GM12878 (cell line): Measurements from ENCODE around the gene BRCA2. TPM values are rescaled to one million over a fixed set of nuclear protein-coding genes. Genes with fewer than 3 reads are reported as not detected.

Experiments used
- ATAC-seq: fragments of 200-7000 bp; cut with Tn5 transposase; 3 replicates; pipeline ENCODE4 v1.9.1; 2020; ENCODE audit warnings: mild to moderate bottlenecking, moderate library complexity
- BruUV-seq: library from RNA; stranded (reverse); fragments of 400-500 nt; replicated peaks from 2 replicates; lab custom pipeline; 2021; lab: Mats Ljungman, UMichigan
- CTCF ChIA-PET: fragments of 300-600 bp; sonication (Branson Sonifier 250); formaldehyde crosslinking; extraction: SDS; loops from one replicate; lab custom pipeline; 2021; ENCODE audit warnings: inconsistent platforms; lab: Yijun Ruan, JAX
- POLR2A ChIA-PET: fragments of 350-600 bp; formaldehyde crosslinking; extraction: SDS; loops from one replicate; lab custom pipeline; 2021; ENCODE audit warnings: inconsistent platforms; lab: Charles Lee
- RAD21 ChIA-PET: fragments of 300-600 bp; sonication (Branson Sonifier 250); formaldehyde crosslinking; loops from one replicate; lab custom pipeline; 2023; ENCODE audit warnings: antibody characterized with exemption; ENCODE audit not compliant: unreplicated experiment; lab: Charles Lee
- SMC1A ChIA-PET: fragments of 300-600 bp; sonication (Branson Sonifier 250); formaldehyde crosslinking; loops from one replicate; lab custom pipeline; 2023; ENCODE audit not compliant: unreplicated experiment, uncharacterized antibody; lab: Charles Lee
- DNase-seq: peaks from one replicate; pipeline ENCODE4 v3.0.0-alpha.2; 2011; ENCODE audit warnings: low read depth, low spot score
- FAIRE-seq: peaks from 3 replicates; lab custom pipeline; 2011; peaks lifted over from hg19 to GRCh38; lab: Jason Lieb, UNC
- H2AFZ ChIP-seq: 2 replicates; pipeline ENCODE4 v1.6.0; 2011; ENCODE audit warnings: low read depth, low read length, control low read depth; ENCODE audit not compliant: control insufficient read depth
- H3K27ac ChIP-seq: 2 replicates; pipeline ENCODE4 v1.5.1; 2011; ENCODE audit warnings: control low read depth; ENCODE audit not compliant: control insufficient read depth, insufficient read depth
- H3K27me3 ChIP-seq, 2 experiments: replicated peaks in 1 of 2; 2 replicates each; pipeline versions ENCODE4 v1.6.0 to v1.6.1; 2011; ENCODE audit warnings: low read length in 1 of 2; ENCODE audit not compliant: control insufficient read depth in 2 of 2, insufficient read depth in 2 of 2
- H3K36me3 ChIP-seq, 2 experiments: 2 replicates each; pipeline ENCODE4 v1.5.1; 2011; ENCODE audit warnings: low read length in 1 of 2; ENCODE audit not compliant: control insufficient read depth in 2 of 2, insufficient read depth in 2 of 2
- H3K4me1 ChIP-seq: 2 replicates; pipeline ENCODE4 v1.6.1; 2011; ENCODE audit warnings: mild to moderate bottlenecking, low read length, moderate library complexity, mixed read lengths; ENCODE audit not compliant: control insufficient read depth, insufficient read depth
- H3K4me2 ChIP-seq: 2 replicates; pipeline ENCODE4 v1.6.0; 2011; ENCODE audit warnings: control low read depth; ENCODE audit not compliant: control insufficient read depth, insufficient read depth
- H3K4me3 ChIP-seq: fragments of 200-600 bp; sonication (generic); 2 replicates; pipeline ENCODE4 v1.5.1; 2016
- H3K79me2 ChIP-seq: 2 replicates; pipeline ENCODE4 v1.6.0; 2011; ENCODE audit warnings: low read length; ENCODE audit not compliant: control insufficient read depth, insufficient read depth
- H3K9ac ChIP-seq: 2 replicates; pipeline ENCODE4 v1.8.0; 2011; ENCODE audit warnings: low read length, control low read depth, mixed read lengths; ENCODE audit not compliant: control insufficient read depth, insufficient read depth
- H3K9me3 ChIP-seq: replicated peaks from 3 replicates; pipeline ENCODE4 v1.5.1; 2011; ENCODE audit warnings: mild to moderate bottlenecking, low read length; ENCODE audit not compliant: control insufficient read depth, insufficient read depth
- H4K20me1 ChIP-seq: 2 replicates; pipeline ENCODE4 v1.6.0; 2011; ENCODE audit not compliant: control insufficient read depth, insufficient read depth
- BMI1 ChIP-seq: fragments of 450-650 bp; IDR thresholded peaks from 2 replicates; pipeline ENCODE4 v1.6.1; 2016; ENCODE audit warnings: mild to moderate bottlenecking, moderate library complexity, borderline replicate concordance
- EGR1 ChIP-seq, 2 experiments: IDR thresholded peaks; 1 replicate in 1 of 2; 2 replicates in 1 of 2; pipeline ENCODE4 v1.6.1; 2011 to 2012; ENCODE audit warnings: low read depth in 2 of 2, low read length in 2 of 2, borderline replicate concordance in 1 of 2, mild to moderate bottlenecking in 1 of 2, moderate library complexity in 1 of 2
- SPI1 ChIP-seq: IDR thresholded peaks from 2 replicates; pipeline ENCODE4 v1.6.1; 2011; ENCODE audit warnings: low read depth, mild to moderate bottlenecking, low read length, moderate library complexity, borderline replicate concordance; ENCODE audit not compliant: insufficient read depth
- ZNF24 ChIP-seq: fragments of 450-650 bp; IDR thresholded peaks from 2 replicates; pipeline ENCODE4 v1.6.1; 2017; ENCODE audit warnings: antibody characterized with exemption, mild to moderate bottlenecking
- WGBS: methylation state at CpG from one replicate; pipeline ENCODE4 v1.1.6; 2016; ENCODE audit warnings: low lambda C conversion rate; ENCODE audit not compliant: insufficient replicate concordance, insufficient coverage; ENCODE audit errors: missing lambda C conversion rate; 5-methylcytosine and 5-hydroxymethylcytosine counted together
- in situ Hi-C: fragments of 300-500 bp; cut with MboI; formaldehyde crosslinking; loops from 9 replicates; pipeline ENCODE4 v1.14.3; 2018; ENCODE audit warnings: mixed read lengths
- intact Hi-C: fragments of 100-400 bp; cut with micrococcal nuclease; formaldehyde crosslinking; loops from one replicate; pipeline ENCODE4 v1.14.2; 2022; ENCODE audit not compliant: unreplicated experiment
- polyA plus RNA-seq, 11 experiments: library from polyadenylated mRNA; depleted of rRNA in 4 of 11; unstranded in 6 of 11; stranded (reverse) in 5 of 11; fragments of >200 nt; fragmentation: Nextera tagmentation in 4 of 11; fragmentation: Illumina TruSeq in 1 of 11; extraction: Ambion mirVana in 4 of 11; extraction: Trizol in 1 of 11; gene quantifications; 1 replicate in 1 of 11; 2 replicates in 10 of 11; pipeline versions ENCODE4 v1.2.1 to v1.2.3, GENCODE V29; 2011 to 2016; ENCODE audit warnings: inconsistent platforms in 2 of 11, missing spikeins in 2 of 11, low read depth in 1 of 11
- total RNA-seq, 4 experiments: library from RNA; depleted of rRNA in 3 of 4; stranded (reverse); fragments of >200 nt in 3 of 4; fragmentation: Illumina TruSeq in 1 of 4; extraction: Trizol in 1 of 4; gene quantifications; 2 replicates each; pipeline versions ENCODE4 v1.2.1 to v1.2.3, GENCODE V29; 2013 to 2021

Gene BRCA2
- total and polyA plus RNA-seq, 10 of the 15 experiments (the other 5 are each of a cell fraction or from before 2014, with no cell fraction given) = 7.6 to 42.2 (median 23.9) TPM

DNA sequence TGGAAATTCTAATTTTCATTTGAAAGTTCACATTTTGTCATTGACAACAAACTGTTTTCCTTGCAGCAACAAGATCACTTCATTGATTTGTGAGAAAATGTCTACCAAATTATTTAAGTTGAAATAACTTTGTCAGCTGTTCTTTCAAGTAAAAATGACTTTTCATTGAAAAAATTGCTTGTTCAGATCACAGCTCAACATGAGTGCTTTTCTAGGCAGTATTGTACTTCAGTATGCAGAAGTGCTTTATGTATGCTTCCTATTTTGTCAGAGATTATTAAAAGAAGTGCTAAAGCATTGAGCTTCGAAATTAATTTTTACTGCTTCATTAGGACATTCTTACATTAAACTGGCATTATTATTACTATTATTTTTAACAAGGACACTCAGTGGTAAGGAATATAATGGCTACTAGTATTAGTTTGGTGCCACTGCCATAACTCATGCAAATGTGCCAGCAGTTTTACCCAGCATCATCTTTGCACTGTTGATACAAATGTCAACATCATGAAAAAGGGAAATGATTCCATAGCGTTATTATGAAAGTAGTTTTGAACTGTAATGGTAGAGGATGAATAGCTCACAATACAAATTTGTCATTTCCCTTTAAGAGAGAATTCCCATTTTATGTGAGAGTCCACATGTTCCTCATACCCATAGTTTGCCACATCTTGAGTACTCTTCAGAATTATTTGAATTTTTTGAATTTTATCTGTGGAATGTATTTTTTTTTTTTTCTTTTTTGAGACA, 2.6 kb downstream of the BRCA2 start:
- Histone ChIP-seq H2AFZ (peak overlapping the region; percentile 18; the same call in 1 of the 2 replicates), H3K79me2 (peaks cover 21% of the 10 kb centered on the region), H4K20me1 (no peaks in the 10 kb centered on the region), H3K9me3 (no peaks in the 10 kb centered on the region; the same call in 2 of the 3 replicates), H3K27me3 (no peaks in the 10 kb centered on the region), H3K9ac (no peak overlapping the region), H3K27ac (peak overlapping the region; percentile 11; the same call in 1 of the 2 replicates), H3K4me1 (peaks cover 20% of the 10 kb centered on the region), H3K4me2 (peak overlapping the region; percentile 100), H3K4me3 (0 out of 2 replicates have a peak overlapping the region, but pooled peaks have one; percentile 8), H3K36me3 (peaks cover 1 to 2% of the 10 kb centered on the region in 2 experiments; a peak in 2 of 4 replicates)
- POLR2A ChIA-PET = interaction anchor here (0.7 to 0.9 kb wide), 4 partner anchors 19 to 1273 kb away, joined by 3 read pairs; no protein-coding TSS in a partner anchor
- 50% methylated on average over 2 of the region's 2 CpGs for WGBS
- FAIRE-seq (no peak), DNase-seq (no peak), ATAC-seq (no peak)
- SMC1A ChIA-PET = interaction anchor here (0.6 to 2.5 kb wide), 14 partner anchors 10 to 653 kb away, joined by 3 to 9 read pairs (median 4); partner anchors contain the start of gene N4BP2L1
- no TSS peak for BruUV-seq
- CTCF ChIA-PET = interaction anchor here (0.6 to 1.8 kb wide), 10 partner anchors 9 to 408 kb away, joined by 3 to 6 read pairs (median 3); partner anchors contain the start of gene N4BP2L2
- TF ChIP-seq ZNF24 (no peak), BMI1 (no peak), SPI1 (peak; percentile 57; the same call in 1 of the 2 replicates), EGR1 (IDR thresholded peaks at IDR 0.05; ENCODE audit: borderline replicate concordance in 1 of 2, low read depth in 2 of 2, low read length in 2 of 2) (no peak)
- intact Hi-C loops (loop anchor here (2.0 to 5.0 kb wide), 3 partner anchors 109 to 219 kb away; partner anchors contain the start of genes N4BP2L1 and N4BP2L2), in situ Hi-C loops (no loop called here)
- RAD21 ChIA-PET = interaction anchor here (0.8 to 1.9 kb wide), 7 partner anchors 10 to 408 kb away, joined by 3 to 6 read pairs (median 3); no protein-coding TSS in a partner anchor
